GM21447 (cell line): ENCODE data around the gene STOML3.
"Not testable (repeated sequence)": the region's sequence is repeated elsewhere in the genome, so short reads cannot be mapped to it uniquely, and the experiment has no call there.

Source experiments
- ATAC-seq: cut with Tn5 transposase; IDR thresholded peaks from one replicate; pipeline ENCODE4 v1.9.1; 2021; ENCODE audit not compliant: unreplicated experiment

Gene STOML3, protein sequence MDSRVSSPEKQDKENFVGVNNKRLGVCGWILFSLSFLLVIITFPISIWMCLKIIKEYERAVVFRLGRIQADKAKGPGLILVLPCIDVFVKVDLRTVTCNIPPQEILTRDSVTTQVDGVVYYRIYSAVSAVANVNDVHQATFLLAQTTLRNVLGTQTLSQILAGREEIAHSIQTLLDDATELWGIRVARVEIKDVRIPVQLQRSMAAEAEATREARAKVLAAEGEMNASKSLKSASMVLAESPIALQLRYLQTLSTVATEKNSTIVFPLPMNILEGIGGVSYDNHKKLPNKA

DNA sequence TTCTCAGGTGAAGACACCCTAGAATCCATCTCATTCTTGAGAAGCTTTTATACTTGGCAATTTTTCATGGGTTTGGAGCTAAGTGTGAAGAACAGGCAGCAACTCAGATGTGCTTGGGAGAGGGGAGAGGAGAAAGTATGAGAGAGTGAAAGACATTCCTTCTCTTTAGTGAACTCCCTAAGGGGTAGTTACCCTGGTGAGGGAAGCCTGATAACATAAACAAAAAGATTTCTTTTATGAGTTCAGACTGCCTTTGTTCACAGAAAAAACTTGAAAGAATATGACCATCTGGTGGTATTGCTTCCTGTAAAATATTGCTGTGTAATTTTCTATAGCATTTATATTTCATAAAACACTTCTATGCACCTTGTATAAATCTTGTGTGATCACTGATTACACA, at the start of gene STOML3:
TSS of gene STOML3 (minus strand) at position 139 of the 400 bp plus-strand sequence. CDS start at position 29, 110 bp downstream.
- no peak for ATAC-seq

- ATAC-seq, result no peak
Observed at GRCh38 chr13:39040206-39040605, 49.6 kb upstream of the STOML3 start.

GRCh38 chr13:39039041-39039440, 48.4 kb upstream of the STOML3 start:
- no peak for ATAC-seq

- peak; percentile 34 for ATAC-seq
Observed at GRCh38 chr13:39038569-39039030, 48.0 kb upstream of the STOML3 start.

- peak; percentile 73 for ATAC-seq
Observed at GRCh38 chr13:39037880-39038568, 47.4 kb upstream of the STOML3 start, which contains the start of the genes NHLRC3 and PROSER1. Gene NHLRC3 (plus strand): TSS chr13:39038456. CDS start chr13:39038640, 184 bp downstream. Gene PROSER1 (minus strand): TSS chr13:39038089. CDS start chr13:39037242, 847 bp downstream.

DNA sequence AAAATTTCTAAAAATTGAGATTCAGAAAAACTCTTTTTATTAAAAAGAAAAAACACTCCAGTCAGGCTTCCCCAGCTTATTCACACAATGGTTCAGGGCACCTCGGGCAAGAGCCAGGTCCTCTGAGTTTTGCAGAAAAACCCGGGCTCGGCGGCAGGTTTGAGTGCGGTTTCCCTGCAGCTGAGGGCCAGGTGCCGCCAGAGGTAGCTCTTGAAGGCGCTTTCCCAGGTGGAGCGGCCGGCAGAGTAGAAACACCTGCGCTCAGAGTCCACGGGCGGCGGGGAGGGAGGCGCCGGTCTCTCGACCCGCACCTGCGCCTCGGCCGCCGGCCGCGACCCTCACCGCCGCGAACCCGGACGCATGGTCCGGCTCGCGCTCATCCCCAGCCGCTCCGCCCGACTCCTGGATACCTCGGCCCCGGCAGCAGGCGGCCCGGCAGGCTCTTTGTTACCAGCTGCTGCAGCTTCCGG, 46.8 kb upstream of the STOML3 start:
- ATAC-seq, result peak; percentile 18

- ATAC-seq, result no peak
Observed at GRCh38 chr13:39036212-39036611, 45.6 kb upstream of the STOML3 start.

GRCh38 chr13:39035799-39036198, 45.2 kb upstream of the STOML3 start:
- no peak for ATAC-seq

- no peak for ATAC-seq
Observed at GRCh38 chr13:39035204-39035603, 44.6 kb upstream of the STOML3 start.

DNA sequence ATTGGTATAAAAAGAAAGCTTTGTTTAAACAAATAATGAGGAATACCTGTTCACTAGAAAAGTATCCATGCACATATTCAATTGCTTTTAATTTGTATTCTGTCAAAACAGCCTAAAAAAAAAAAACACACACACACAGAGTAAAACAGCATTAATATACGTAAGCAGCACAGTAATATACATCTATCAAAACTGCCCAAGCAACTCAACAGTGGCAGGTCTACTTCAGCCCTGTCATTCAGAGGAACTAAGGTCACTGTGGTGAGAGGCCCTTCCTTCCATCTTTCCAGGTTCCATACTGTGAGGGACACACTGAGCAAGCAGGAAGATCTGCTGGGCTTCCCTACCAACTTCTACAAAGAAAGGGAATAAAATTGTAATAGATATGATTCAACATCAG, 43.5 kb upstream of the STOML3 start:
- ATAC-seq, result no peak

DNA sequence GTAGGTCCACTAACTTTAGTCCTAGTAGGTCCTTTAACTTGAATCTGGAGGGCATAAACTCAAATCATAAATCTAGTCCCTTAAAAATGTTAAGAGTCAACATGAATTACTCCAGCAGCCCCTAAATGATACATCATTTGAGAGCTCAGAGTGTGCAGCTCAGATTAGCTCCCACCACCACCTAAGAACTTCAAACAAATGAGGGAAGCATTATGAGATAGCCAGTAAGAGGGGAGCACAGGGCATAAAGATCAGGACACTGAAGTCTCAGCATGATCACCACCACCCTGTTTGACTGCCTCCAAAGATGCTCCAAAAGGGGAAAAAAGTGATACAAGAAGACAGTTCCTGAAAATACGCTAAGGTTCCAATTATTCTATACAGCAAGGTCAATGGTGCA, 41.5 kb upstream of the STOML3 start:
- ATAC-seq, result no peak

DNA sequence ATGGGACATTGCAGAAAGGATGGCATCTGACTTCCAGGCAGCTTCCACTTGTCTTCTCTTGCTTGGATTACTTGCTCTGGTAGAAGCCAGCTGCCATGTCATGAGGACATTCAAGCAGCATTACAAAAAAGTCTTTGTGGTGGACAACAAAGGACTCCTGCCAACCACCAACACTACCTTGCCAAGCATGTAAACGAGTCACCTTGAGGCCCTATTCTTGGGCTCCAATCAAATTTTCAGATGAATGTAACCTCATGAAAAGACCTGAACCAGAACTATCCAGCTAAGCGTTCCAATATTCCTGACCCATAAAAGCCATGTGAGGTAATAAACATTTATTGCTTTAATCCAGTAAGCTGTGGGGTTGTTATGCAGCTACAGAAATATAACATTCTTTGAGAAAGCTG, 34.8 kb upstream of the STOML3 start:
- ATAC-seq, result no peak

DNA sequence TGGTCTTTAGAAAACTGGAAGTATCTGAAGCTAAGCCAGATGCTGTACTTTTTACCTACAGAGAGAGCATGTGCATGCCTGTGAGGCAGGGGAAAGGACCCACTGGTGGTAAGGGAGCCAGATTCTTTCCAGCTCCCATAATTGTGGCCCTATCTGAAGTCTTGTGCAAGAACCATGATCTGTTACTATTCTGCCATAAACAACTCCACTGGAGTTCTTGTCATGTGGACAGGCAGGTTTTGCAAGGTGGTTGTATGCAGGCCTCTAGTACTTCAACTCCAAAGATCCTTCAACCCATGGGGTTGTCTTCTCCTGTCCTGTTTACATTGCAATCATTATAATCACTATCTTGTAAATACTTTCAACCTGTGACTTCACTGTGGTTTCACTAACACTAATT, 33.1 kb upstream of the STOML3 start:
- ATAC-seq, result no peak

GRCh38 chr13:39023316-39023715, 32.7 kb upstream of the STOML3 start:
- ATAC-seq, result no peak

GRCh38 chr13:39020853-39021462, 30.3 kb upstream of the STOML3 start:
- no peak for ATAC-seq

DNA sequence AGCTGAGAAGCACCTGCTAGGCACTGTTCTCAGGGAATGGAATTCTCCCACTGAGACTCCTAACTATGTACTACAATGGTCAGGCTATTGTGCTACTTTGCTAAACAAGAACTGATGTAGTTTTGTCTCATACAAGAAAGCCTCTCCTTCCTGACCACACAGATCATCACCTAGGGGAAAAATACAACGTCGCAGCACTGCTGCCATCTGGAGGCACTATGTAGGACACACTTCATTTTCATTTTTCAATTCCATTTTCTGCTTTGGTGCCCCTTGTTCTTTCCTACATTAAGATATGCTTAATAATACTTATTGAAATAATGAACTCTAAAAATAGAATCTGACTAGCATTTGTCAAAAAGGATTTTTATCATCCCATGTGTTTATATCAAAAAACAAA, 26.2 kb upstream of the STOML3 start:
- ATAC-seq, result peak; percentile 89

DNA sequence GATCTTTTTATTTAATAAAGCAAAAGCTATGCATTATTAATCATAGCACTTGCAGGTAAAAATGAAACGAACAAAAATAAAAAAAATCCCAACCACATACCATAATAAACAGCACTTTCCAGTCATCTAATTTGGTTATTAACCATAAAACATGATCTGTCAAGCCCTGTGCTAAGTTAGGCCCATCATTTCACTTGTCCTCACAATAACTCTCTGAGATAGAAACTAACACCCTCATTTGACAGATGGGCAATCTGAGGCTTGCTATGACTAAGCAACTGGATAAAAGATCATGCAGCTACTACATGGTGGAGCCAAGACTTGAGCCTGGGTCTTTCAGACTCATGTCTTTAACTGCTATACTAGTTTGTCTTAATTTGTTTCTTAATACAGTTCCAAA, 25.5 kb upstream of the STOML3 start:
- ATAC-seq, result peak; percentile 71

- no peak for ATAC-seq
Observed at GRCh38 chr13:39013462-39013861, 22.8 kb upstream of the STOML3 start.

- no peak for ATAC-seq
Observed at GRCh38 chr13:39012608-39013007, 22.0 kb upstream of the STOML3 start.

GRCh38 chr13:39006371-39007111, 15.9 kb upstream of the STOML3 start:
- not testable (repeated sequence) for ATAC-seq

DNA sequence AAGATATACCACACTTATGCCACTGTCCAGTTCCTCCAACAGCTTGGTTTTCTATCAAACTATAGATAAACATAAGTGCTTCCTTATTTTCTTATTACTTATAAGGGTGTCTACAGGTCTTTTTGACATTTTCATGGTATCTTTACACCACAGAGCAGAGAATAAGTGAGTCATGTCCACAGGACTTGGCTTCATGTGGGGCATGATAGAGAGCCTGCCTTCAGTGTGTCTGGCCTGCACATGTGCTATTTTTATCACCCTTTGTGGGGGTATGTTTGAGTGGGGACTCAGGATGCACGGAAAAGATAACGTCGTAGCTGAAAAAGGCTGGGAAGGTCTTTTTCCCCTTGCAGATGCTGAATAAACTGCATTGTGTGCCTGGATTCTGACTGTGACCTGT, 8.1 kb upstream of the STOML3 start:
- ATAC-seq, result no peak
